DND-41 (cell line): ENCODE data around the gene NPNT.

Source experiments
- CTCF ChIP-seq: IDR thresholded peaks from 2 replicates; pipeline ENCODE4 v1.5.1; 2012; ENCODE audit warnings: borderline replicate concordance, low read length, moderate library complexity, mild to moderate bottlenecking; ENCODE audit not compliant: poor library complexity, severe bottlenecking; ENCODE audit errors: extremely low read depth
- EZH2 ChIP-seq: IDR thresholded peaks from 3 replicates; pipeline ENCODE4 v1.6.1; 2012; ENCODE audit warnings: borderline replicate concordance, low read depth, mild to moderate bottlenecking, moderate library complexity, low read length, inconsistent platforms; ENCODE audit not compliant: severe bottlenecking

- no peak for TF ChIP-seq CTCF
- TF ChIP-seq EZH2: no peak
These were observed 94.4 kb downstream of the NPNT start for GRCh38 chr4:105989485-105990242.
